Activated naive CD4-positive, alpha-beta T cell treated with anti-CD3 and anti-CD28 coated beads, Interleukin-2, amount 10 ng/mL, durations not matched to agents 7 days and 5 days (primary cell): ENCODE results near the gene TERB1.
"Not testable (repeated sequence)": the region's sequence is repeated elsewhere in the genome, so short reads cannot be mapped to it uniquely, and the experiment has no call there.

Source experiments
- CTCF ChIA-PET: fragments of 350-600 bp; sonication (Branson Sonifier 250); formaldehyde crosslinking; loops from one replicate; lab custom pipeline; 2021; ENCODE audit warnings: antibody characterized with exemption; lab: Charles Lee
- DNase-seq: peaks from one replicate; pipeline ENCODE4 v3.0.0-alpha.2; 2020
- H3K27ac Mint-ChIP-seq: one replicate; pipeline ENCODE4 v1.8.0; 2021; ENCODE audit warnings: mild to moderate bottlenecking, moderate library complexity, mixed read lengths
- H3K27me3 Mint-ChIP-seq: one replicate; pipeline ENCODE4 v1.8.0; 2021; ENCODE audit warnings: mild to moderate bottlenecking, mixed read lengths
- H3K36me3 Mint-ChIP-seq: one replicate; pipeline ENCODE4 v1.8.0; 2021; ENCODE audit warnings: mixed read lengths
- H3K4me1 Mint-ChIP-seq: one replicate; pipeline ENCODE4 v1.8.0; 2021; ENCODE audit warnings: mixed read lengths
- H3K4me3 Mint-ChIP-seq: one replicate; pipeline ENCODE4 v1.8.0; 2021; ENCODE audit warnings: mild to moderate bottlenecking, moderate library complexity, mixed read lengths
- H3K9me3 Mint-ChIP-seq: one replicate; pipeline ENCODE4 v1.8.0; 2021; ENCODE audit warnings: mixed read lengths

The TERB1 gene

GRCh38 chr16:66800856-66801255 lies 528 bp downstream of the TERB1 start:
- Mint-ChIP-seq H3K27ac (no peak overlapping the region), H3K9me3 (no peaks in the 10 kb centered on the region), H3K36me3 (peaks cover 20% of the 10 kb centered on the region), H3K4me1 (no peaks in the 10 kb centered on the region), H3K4me3 (no peak overlapping the region), H3K27me3 (no peaks in the 10 kb centered on the region)
- CTCF ChIA-PET: no interaction called here
- DNase-seq: no peak

GRCh38 chr16:66798161-66798560 lies 3.2 kb downstream of the TERB1 start:
- CTCF ChIA-PET: no interaction called here
- peaks cover 2% of the 10 kb centered on the region for H3K36me3 Mint-ChIP-seq
- H3K9me3 Mint-ChIP-seq: no peaks in the 10 kb centered on the region
- H3K4me1 Mint-ChIP-seq: no peaks in the 10 kb centered on the region
- H3K27ac Mint-ChIP-seq: no peak overlapping the region
- no peak overlapping the region for H3K4me3 Mint-ChIP-seq
- no peaks in the 10 kb centered on the region for H3K27me3 Mint-ChIP-seq
- no peak for DNase-seq

GRCh38 chr16:66793984-66794383 lies 7.4 kb downstream of the TERB1 start:
- H3K36me3 Mint-ChIP-seq, H3K4me3 Mint-ChIP-seq, H3K27me3 Mint-ChIP-seq, H3K4me1 Mint-ChIP-seq, DNase-seq, H3K27ac Mint-ChIP-seq, H3K9me3 Mint-ChIP-seq, CTCF ChIA-PET: not testable (repeated sequence)

GRCh38 chr16:66790130-66790733 lies 11.2 kb downstream of the TERB1 start:
- H3K4me1 Mint-ChIP-seq: no peaks in the 10 kb centered on the region
- no peak overlapping the region for H3K4me3 Mint-ChIP-seq
- CTCF ChIA-PET: no interaction called here
- no peak for DNase-seq
- peaks cover 10% of the 10 kb centered on the region for H3K27me3 Mint-ChIP-seq
- no peaks in the 10 kb centered on the region for H3K9me3 Mint-ChIP-seq
- H3K27ac Mint-ChIP-seq: no peak overlapping the region
- H3K36me3 Mint-ChIP-seq: no peaks in the 10 kb centered on the region

GRCh38 chr16:66787427-66787826 lies 14.0 kb downstream of the TERB1 start:
- no peak for DNase-seq
- no peak overlapping the region for H3K27ac Mint-ChIP-seq
- CTCF ChIA-PET: no interaction called here
- no peaks in the 10 kb centered on the region for H3K9me3 Mint-ChIP-seq
- no peaks in the 10 kb centered on the region for H3K4me1 Mint-ChIP-seq
- peaks cover 10% of the 10 kb centered on the region for H3K27me3 Mint-ChIP-seq
- no peaks in the 10 kb centered on the region for H3K36me3 Mint-ChIP-seq
- H3K4me3 Mint-ChIP-seq: no peak overlapping the region

GRCh38 chr16:66786551-66786950 lies 14.8 kb downstream of the TERB1 start:
- DNase-seq: no peak
- CTCF ChIA-PET: no interaction called here
- Mint-ChIP-seq H3K27ac (no peak overlapping the region), H3K4me1 (no peaks in the 10 kb centered on the region), H3K27me3 (peaks cover 9% of the 10 kb centered on the region), H3K9me3 (no peaks in the 10 kb centered on the region), H3K4me3 (no peak overlapping the region), H3K36me3 (no peaks in the 10 kb centered on the region)

GRCh38 chr16:66776457-66776856 lies 24.9 kb downstream of the TERB1 start:
- no peaks in the 10 kb centered on the region for H3K27me3 Mint-ChIP-seq
- H3K36me3 Mint-ChIP-seq: no peaks in the 10 kb centered on the region
- no peak overlapping the region for H3K27ac Mint-ChIP-seq
- H3K4me1 Mint-ChIP-seq: no peaks in the 10 kb centered on the region
- no peak overlapping the region for H3K4me3 Mint-ChIP-seq
- H3K9me3 Mint-ChIP-seq: no peaks in the 10 kb centered on the region
- CTCF ChIA-PET: interaction anchor here (1.0 to 1.2 kb wide), 2 partner anchors 25 to 36 kb away, joined by 3 to 5 read pairs; partner anchors contain the start of gene DYNC1LI2
- no peak for DNase-seq

GRCh38 chr16:66774981-66775380 lies 26.4 kb downstream of the TERB1 start:
- Mint-ChIP-seq H3K27me3 (no peaks in the 10 kb centered on the region), H3K36me3 (no peaks in the 10 kb centered on the region), H3K27ac (no peak overlapping the region), H3K4me1 (no peaks in the 10 kb centered on the region), H3K9me3 (no peaks in the 10 kb centered on the region), H3K4me3 (no peak overlapping the region)
- CTCF ChIA-PET: no interaction called here
- no peak for DNase-seq

GRCh38 chr16:66758086-66758485 lies 43.3 kb downstream of the TERB1 start:
- Mint-ChIP-seq H3K27ac (no peak overlapping the region), H3K4me3 (no peak overlapping the region), H3K9me3 (no peaks in the 10 kb centered on the region), H3K36me3 (no peaks in the 10 kb centered on the region), H3K4me1 (no peaks in the 10 kb centered on the region), H3K27me3 (peaks cover 35% of the 10 kb centered on the region)
- CTCF ChIA-PET: no interaction called here
- DNase-seq: no peak

- Mint-ChIP-seq H3K9me3 (no peaks in the 10 kb centered on the region), H3K4me3 (no peak overlapping the region), H3K27me3 (peaks cover 33% of the 10 kb centered on the region), H3K4me1 (peaks cover 20% of the 10 kb centered on the region), H3K27ac (no peak overlapping the region), H3K36me3 (peaks cover 6% of the 10 kb centered on the region)
- no peak for DNase-seq
- CTCF ChIA-PET: interaction anchor here (1.0 to 5.3 kb wide), 4 partner anchors 15 to 113 kb away, joined by 3 to 51 read pairs (median 4); partner anchors contain the start of gene NAE1
Observed at GRCh38 chr16:66754819-66755218, 46.6 kb downstream of the TERB1 start.

GRCh38 chr16:66754211-66754610 lies 47.2 kb downstream of the TERB1 start:
- Mint-ChIP-seq H3K27me3 (peaks cover 33% of the 10 kb centered on the region), H3K27ac (no peak overlapping the region), H3K4me3 (no peak overlapping the region), H3K9me3 (no peaks in the 10 kb centered on the region), H3K36me3 (peaks cover 11% of the 10 kb centered on the region), H3K4me1 (peaks cover 26% of the 10 kb centered on the region)
- no peak for DNase-seq
- CTCF ChIA-PET: interaction anchor here (1.7 to 5.3 kb wide), 2 partner anchors 14 to 76 kb away, joined by 4 to 51 read pairs; partner anchors contain the start of gene NAE1

- DNase-seq: no peak
- H3K27ac Mint-ChIP-seq: no peak overlapping the region
- CTCF ChIA-PET: interaction anchor here (1.0 to 5.3 kb wide), 7 partner anchors 9 to 144 kb away, joined by 3 to 51 read pairs (median 5); no protein-coding TSS in a partner anchor
- H3K4me3 Mint-ChIP-seq: peak overlapping the region; percentile 76
- H3K4me1 Mint-ChIP-seq: peaks cover 36% of the 10 kb centered on the region
- H3K9me3 Mint-ChIP-seq: no peaks in the 10 kb centered on the region
- H3K36me3 Mint-ChIP-seq: peaks cover 21% of the 10 kb centered on the region
- H3K27me3 Mint-ChIP-seq: peaks cover 30% of the 10 kb centered on the region
Observed at GRCh38 chr16:66752958-66753357, 48.4 kb downstream of the TERB1 start.

GRCh38 chr16:66752379-66752778 lies 49.0 kb downstream of the TERB1 start:
- CTCF ChIA-PET: interaction anchor here (0.8 to 5.3 kb wide), 13 partner anchors 10 to 146 kb away, joined by 3 to 51 read pairs (median 5); partner anchors contain the start of gene NAE1
- DNase-seq: no peak
- Mint-ChIP-seq H3K4me1 (peaks cover 36% of the 10 kb centered on the region), H3K4me3 (peak overlapping the region; percentile 76), H3K27ac (peak overlapping the region; percentile 84), H3K36me3 (peaks cover 24% of the 10 kb centered on the region), H3K27me3 (peaks cover 30% of the 10 kb centered on the region), H3K9me3 (no peaks in the 10 kb centered on the region)

- H3K4me3 Mint-ChIP-seq: peak overlapping the region; percentile 76
Observed at GRCh38 chr16:66751992-66752322, 49.4 kb downstream of the TERB1 start.

More at GRCh38 chr16:66751992-66752322, 49.4 kb downstream of the TERB1 start:
- Mint-ChIP-seq H3K27ac (peak overlapping the region; percentile 84), H3K27me3 (peaks cover 30% of the 10 kb centered on the region), H3K36me3 (peaks cover 26% of the 10 kb centered on the region), H3K9me3 (no peaks in the 10 kb centered on the region), H3K4me1 (peaks cover 39% of the 10 kb centered on the region)
- no peak for DNase-seq
- CTCF ChIA-PET: interaction anchor here (0.8 to 5.3 kb wide), 14 partner anchors 10 to 146 kb away, joined by 3 to 51 read pairs (median 5); partner anchors contain the start of gene NAE1
